ENCODE results near the gene CXCL14.

The CXCL14 gene

DNA sequence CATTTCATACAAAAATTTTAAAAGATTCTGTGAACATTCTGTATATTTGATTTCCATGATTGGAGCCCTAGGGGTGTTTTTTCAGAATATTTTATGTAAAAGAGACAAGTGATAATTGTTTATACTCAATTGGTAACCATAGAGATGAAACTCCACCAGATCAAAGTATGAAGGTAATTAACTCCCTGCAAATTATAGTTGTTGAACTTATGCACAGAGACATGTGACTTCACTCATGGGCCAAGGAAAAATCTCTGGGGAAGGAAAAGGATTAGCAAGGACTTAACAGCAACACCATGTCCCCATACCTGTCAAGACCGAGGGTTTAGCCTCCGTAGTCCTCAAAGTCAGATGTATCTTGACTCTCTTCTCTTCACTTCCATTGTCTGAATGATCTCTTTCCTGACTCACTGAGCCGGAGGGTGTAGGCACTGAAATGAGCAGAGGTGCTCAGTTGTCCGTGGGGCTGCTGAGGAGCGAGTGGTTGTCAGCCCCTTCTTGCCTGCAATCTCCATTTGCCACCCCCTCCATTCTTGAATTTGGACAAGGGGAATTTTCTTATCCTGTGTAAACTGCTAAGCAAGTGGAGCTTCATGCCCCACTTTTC lies 17.5 kb upstream of the CXCL14 start:
- no peak for DNase-seq

DNA sequence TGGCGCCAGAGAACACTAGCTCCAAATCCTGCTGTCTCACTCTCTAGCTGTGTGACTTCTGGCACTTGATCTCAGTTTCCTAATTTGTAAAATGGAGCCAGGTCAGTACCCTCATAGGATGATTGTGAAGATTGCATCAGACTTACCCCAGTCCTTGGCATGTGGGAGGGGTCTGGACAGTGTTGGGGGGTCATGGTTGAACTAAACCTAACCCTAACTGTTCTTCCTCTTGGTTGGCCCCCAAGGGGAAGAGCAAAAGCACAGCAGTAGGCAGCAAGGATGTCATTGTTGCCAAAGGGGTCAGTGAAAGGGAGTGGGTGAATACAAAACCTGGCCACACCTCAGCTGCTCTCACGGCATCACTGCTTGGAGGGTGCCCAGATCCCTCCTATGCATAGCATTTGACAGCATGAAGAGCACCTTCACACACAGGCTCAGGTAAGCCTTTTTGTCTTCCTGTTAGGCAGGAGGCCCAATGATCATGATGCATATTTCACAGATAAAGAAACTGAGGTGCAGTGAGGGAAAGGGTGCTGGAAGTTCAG lies 15.7 kb upstream of the CXCL14 start:
- no peak for DNase-seq

DNA sequence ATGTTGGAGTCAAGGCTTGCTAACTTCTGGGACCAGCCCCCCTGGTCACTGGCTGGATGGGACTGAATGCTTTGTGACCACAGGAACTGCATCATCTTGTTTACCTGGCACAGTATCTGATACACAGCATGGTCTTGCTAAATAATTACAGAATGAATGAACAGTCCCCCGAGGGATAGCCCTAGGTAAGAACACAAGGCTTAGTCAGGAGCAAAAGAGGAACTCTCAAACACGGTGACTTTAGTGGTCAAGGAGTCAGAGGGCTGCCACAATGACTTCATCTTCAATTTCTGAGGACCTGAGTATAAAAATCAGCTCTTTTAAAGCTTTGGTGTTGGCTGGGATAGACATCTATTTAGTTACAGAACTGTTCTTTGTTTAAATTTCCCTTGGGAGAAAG lies 15.1 kb upstream of the CXCL14 start:
- DNase-seq: no peak

DNA sequence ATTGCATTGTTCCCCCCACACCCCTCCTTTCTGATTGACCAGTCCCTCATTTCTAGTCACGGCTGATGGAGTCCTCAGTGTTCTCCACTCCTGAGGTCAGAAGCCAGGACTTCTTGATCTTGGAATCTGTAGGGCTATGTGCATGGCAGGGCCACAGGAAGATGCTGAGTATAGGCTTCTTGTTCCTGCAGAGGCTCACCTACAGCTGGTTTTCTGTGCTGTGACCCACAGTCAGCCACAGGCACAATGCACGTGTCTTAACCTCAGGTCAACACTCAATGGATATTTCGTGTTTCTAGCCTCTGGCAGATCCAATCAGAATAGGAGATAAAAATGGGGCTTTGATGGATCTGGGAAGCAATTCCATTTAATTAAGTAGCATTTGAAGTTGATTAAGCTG lies 14.3 kb upstream of the CXCL14 start:
- DNase-seq: no peak

DNA sequence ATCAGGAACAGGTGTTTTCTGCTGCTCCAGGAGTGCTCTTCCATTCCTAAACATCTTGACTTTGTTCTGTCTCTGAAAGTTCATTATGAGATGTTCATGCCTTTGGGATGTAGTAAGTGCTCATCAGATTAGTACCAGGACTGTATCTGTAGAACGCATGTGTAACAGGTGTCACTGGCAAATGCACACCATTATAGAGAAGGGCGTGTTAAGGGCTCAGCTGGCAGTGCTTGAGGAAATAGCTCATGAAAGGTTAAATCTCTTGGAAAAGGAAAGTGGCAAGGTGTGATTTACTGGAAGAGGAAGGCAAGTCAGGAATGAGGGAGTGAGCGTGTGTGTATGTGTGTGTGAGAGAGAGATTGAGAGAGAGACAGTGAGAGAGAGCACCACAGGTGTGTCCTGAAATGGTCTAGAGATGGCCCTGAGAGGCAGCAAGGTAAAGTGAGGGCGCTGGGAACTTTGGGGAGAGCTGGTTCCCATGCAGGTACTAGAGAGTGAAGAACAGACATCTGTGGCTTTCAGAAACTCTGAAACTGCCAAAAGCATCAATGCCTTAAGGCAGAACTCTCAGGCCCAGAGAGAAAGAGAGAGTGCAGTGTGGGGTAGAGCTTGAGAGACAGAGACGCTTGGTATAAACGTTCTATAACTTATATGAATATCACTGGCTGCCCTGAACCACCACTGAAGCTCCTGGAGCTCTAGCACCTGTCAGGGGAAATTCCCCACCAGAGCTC lies 13.7 kb upstream of the CXCL14 start:
- no peak for DNase-seq

DNA sequence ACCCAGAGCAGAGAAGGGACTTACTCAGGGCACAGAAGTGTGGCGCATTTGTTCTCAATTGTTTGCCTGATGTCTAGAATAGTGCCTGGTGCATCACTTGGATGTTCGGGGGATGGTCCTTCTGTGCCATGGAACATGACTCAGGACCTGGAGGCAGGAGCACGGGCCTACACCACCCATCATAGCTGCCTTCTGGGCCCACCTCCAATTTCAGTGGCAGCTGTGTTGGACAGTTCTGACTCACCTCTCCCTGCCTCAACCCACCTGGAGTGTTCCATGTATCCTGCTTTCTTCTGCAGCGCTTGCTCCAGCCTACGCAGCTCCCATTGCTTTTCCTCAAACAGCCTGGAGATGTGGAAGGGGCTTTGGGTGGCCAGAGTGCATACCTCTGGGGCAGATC lies 12.5 kb upstream of the CXCL14 start:
- DNase-seq: no peak

DNA sequence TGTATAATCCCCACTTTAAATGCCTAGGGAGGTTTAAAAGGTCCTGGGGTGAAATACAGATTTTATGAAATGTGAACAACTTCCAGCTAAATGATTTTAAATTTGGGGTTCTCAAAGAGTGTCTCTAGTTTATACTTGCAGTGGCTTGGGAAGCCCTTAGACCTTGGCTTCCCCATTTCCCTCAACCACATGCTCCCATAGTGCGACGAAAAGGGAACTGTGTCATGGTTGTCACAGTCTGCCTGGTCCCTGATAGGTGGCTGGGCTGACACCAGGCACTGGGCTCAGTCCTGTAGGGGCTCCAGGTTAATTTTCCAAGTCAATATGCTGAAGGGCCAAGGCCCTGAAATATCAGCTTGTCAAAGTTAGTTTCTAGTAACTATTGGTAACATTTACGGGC lies 10.4 kb upstream of the CXCL14 start:
- peak; percentile 19 to 45 for DNase-seq

DNA sequence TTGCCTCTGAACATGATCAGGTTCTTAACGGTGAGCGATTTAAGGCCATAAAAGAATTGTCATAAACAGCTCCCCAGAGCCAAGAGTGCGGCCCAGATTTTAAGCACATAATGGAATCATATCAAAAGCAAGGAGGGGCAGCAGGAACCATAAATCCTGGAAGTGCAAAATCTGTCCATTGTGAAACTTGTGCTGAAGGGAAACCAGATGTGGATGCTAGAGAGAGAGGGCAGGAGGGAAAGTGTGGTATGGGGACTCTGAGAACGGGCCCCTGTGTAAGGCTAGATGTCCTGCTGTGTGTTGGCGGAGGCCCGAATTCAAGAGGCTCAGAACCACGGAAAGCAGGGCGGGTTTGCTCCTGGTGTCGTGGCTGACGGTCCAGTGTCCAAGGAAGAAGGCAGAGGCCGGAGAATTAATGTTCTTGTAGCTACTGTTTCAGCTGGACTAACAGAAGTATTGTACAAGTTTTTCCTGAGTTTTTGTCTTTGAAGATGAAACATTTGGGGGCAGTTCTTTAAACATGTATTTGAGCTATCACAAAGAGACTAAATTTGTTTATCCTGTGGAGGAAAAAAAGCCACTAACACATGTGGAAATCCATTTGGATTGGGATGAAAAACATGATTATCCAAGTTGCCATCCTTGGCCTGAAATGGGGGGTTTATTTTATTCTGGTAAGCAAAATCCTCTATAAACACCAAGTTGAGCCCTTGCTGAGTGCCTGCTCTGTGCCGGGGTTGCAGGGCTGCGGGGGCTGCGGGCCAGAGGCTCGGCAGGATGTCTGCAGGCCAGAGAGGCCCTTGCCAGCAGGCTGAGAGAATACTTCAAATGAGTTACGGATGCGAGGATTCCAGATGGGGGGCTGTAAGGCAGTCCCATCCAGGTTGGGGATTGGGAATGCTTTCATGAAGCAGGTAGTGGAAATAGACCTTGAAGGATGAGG lies 9.2 kb upstream of the CXCL14 start:
- DNase-seq: no peak

DNA sequence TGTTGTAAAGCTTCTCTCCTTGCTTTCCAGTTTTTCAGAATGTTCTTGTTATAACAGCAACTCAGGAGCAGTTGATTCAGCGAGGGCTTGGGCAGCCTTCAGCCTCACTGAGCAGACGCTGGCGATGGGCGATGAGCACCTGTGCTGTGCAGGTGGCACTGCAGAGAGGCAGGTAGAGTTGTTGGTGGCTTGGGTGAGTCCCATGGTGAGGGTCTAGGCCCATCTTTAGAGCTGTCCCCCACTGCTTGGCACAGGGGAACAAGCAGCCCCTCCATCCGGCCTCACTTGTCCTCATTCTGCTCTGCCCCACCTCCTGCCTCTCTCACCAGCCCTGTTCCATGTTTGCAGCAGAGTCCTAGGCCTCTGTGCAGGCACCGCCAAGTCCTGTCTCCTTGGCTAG lies 6.1 kb upstream of the CXCL14 start:
- no peak for DNase-seq

DNA sequence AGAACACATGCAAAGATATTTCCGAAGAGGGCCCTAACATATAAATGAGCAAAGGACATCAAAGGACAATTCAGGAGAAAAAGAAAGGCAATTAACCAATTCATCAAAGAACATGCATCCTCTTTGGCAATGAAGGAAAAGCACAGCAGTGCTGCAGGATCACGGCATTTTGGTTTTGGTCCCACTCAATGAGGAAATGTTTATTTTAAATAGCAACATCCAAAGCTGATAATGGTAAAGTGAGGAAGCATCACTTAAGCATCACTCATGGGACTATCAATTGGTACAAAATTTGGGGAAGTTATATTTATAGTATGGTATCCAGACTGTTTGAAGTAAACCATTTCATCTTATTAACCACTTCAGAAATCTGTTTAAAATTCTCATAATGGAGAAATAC lies 5.5 kb upstream of the CXCL14 start:
- DNase-seq: no peak

DNA sequence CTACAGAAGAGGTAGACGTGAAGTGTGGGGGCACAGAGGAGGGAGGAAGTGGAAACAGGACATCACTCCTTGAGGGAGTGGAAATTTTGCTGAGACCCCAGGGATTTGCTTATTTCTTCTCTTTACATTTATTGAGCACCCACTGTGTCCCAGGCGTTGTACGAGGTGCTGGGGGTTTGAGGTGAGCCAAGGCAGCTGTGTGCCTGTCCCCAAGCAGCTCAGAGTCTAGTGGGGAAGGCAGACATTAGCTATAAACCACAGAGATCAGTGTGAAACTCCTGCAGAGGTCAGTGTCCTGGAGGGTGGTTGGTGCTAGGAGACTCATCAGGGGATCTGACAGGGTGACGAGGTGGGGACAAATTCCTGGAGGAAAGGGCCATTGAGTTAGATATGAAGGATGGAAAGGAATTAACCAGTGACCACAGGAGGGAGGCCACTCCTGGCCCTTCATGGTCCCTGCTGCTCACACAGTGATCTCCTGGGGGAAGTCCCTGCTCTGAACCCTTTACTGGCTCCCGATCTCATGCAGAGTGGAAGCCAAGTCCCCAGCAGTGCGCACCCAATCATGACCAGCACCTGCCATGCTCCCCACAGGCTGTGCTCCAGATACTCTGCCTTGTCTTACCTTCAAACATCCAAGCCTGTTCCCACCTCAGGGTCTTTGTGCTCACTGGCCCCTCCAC lies 3.4 kb upstream of the CXCL14 start:
- no peak for DNase-seq

DNA sequence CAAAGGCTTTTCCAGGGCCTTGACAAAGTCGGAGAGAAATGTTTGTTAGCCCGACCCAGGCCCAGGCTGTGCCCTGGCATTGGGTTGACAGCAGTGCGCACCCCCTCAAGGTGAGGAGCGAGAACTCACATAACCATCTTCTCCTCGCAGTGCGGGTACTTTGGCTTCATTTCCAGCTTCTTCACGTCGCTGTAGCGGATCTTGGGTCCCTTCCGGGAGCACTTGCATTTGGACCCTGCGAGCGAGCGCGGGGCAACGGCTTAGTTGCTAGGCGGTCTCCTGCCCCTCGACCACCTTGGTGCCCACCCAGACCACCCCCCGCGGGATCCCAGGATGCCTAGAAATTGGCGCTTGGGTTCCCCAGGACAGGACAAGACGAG lies 496 bp downstream of the CXCL14 start:
- no peak for DNase-seq

DNA sequence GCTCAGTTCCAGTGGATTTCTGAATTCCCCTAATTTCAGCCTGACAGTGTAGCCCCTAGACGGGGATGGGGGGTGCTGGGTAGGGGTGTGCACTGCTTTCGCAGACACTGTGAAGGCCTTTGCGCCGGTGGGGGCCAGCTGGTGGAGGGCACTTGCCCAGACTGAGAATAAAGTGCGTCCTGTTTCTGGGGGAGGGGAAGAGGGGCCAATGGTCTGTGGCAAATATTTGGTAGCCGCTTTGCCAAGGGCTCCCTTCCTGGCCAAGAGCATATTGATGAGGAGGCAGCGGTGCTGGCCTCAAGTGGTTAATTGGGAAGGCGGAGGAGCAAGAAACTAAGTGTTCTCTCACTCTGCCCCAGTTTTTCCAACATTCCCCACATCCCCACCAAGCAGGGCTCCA lies 1.4 kb downstream of the CXCL14 start:
- no peak for DNase-seq

DNA sequence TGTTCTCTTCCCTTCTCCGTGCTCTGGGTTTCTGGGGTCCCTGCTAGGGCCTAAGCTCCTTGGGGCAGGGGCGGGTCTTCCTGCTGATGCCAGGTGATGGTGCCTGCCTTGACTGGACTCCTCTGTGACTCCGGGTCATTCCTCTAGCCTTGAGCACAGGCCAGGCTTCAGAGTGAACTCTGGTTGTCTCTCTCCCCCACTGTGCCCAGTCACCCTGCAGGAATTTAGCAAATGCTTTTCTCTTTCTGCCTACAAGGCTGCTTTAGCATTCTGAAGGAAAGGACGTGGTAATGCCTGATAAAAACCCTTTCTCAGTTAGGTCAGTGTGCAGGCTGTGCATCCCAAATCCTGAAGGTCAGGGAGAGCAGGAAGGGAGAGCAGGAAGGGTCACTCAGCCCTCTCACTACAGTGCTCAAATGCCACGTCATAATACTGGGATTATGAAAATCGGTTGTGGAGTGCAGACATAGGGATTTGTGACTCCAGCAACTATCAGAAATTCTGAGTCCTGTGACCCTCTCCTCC lies 2.7 kb downstream of the CXCL14 start:
- no peak for DNase-seq

DNA sequence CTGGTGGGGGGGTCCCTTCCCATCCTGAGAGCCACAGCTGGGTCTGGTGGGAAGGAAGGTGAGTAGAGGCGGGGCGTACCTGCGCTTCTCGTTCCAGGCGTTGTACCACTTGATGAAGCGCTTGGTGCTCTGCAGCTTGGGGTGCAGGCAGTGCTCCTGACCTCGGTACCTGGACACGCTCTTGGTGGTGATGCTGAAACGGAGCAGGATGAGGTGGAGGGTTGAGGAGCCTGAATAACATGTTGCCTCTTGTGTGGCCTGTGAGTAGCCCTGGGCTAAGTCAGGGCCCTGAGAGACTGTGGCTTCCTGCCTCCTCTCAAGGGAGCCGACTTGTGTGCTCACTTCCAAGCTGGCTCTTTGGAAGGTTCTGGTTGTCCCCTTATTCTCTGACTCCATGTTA lies 4.3 kb downstream of the CXCL14 start:
- no peak for DNase-seq

DNA sequence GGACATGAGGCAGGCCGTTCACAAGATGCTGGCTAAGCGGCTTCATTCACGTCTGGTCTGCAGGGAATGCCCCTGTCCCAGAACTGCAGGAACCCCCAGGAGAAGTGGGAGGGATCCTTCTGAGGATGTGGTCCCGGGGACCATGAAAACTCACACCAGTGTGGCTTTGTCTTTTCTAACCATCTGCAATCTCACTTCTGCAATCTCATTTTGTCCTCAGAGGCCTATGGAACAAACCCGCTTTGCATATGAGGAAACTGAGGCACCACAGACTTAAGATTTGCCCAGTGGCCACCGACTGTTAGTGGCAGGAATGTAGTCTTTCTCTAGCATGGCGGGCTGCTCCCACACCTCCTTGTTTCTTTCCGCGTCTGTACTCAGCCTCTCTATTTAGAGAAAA lies 6.9 kb downstream of the CXCL14 start:
- no peak for DNase-seq

DNA sequence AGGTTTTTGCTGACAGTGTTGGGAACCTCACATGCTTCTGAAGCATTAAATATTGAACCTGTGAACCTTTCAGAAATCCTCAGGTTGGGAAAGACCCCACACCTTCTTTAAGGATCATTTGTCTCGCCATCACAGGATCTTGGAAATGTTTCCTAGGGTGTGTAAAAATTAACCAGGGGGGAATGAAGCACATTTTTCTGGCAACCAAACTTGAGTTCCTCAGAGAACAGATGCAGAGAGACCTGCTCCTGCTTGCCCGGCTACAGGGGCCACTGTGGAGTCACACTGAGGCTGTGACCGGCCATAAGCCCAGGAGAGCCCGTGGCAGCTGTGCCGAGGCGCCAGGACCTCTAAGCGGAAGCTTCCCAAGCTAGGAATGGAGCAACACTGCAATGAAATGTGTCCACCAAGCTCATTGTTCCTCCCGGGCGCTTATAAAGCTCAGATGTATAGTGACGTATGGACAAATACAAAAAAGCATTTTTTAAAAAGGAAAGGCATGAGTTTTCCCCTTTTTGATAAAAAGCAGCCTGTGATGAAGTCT lies 7.7 kb downstream of the CXCL14 start:
- DNase-seq: no peak

DNA sequence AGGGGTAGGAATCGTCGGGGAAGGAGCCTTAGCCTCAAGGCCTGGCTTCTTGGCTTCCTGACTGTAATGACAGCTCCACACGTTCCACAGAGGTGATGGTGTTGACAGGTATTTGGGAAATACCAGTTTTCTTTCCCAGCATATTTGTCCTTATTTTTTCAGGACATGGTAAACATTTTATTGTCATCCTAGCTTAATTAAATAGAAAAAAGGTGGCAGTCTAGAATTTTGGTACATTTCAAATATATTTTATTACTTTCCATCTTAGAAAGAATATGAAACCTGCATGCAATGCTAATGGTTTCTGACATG lies 8.4 kb downstream of the CXCL14 start:
- no peak for DNase-seq

DNA sequence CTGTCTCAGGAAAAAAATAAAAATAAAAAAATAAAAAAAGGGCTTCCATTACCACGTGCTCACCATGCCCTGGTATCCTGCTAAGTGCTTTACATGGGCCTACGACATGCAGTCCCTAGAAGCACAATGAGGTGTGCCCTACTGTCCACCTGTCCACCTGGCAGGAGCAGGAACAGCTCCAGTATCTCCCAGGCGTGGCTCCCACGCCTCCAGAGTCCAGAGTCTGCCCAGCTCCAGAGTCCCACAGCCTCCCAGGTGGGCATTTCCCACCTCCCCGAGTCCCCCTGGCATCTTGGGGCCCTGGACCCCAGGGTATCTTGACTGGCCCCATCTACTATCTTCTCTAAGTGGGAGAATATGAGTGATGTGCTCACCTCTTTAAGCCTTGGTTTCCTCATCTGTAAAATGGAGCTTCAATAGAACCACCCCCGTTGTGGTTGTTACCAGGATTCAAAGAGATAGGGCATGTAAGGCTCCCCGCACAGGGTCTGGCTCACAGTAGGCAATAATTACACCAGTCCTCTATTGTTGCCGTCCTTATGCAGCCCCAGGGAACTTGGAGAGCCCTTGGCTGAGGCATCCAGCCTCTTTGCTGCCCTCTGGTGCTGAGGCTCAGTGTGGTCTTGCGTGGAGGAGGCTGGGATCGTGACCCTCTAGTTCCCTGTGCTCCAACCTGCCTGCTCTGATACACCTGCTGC lies 8.9 kb downstream of the CXCL14 start:
- peak in 1 of 2 donors; percentile 40 for DNase-seq

DNA sequence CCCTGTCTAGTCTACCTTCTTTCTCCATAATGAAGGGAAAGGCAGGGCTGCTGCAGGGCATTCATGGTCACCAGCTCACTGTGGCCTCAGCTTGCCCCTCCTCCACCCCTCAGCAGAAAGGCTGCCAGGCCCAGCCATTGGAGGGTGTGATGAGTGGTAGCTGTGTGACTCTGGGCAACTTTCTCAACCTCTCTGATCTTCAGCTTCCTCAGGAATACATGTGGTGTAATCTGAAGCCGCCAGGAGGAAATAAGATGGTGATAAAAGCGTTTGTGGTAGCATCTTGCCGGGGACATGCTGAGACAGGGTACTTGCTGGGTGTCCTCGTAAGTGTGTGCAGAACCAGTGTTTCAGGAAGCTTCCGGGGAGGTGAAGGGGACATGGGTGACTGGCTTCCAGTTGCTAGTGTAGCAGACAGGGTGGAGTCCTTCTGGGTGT lies 9.8 kb downstream of the CXCL14 start:
- no peak for DNase-seq

DNA sequence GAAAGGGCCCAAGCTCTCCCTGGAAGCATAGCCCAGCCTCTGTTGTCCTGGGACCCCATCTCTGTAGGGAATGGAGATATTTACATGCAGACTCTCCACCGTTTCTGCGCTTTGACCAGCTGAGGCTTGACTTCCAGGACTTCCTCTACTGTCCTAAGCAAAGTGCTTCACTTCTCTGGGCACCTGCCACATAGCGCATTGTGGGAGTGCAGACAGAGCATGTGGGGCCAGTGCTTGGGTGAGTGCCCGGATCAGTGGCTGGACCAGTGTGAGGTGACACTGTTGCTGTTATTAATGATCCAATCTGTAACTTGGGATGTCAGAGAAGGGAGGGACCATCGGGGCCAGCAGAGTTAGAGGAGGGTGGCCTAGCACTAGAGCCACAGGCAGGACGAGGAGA lies 10.5 kb downstream of the CXCL14 start:
- DNase-seq: no peak

DNA sequence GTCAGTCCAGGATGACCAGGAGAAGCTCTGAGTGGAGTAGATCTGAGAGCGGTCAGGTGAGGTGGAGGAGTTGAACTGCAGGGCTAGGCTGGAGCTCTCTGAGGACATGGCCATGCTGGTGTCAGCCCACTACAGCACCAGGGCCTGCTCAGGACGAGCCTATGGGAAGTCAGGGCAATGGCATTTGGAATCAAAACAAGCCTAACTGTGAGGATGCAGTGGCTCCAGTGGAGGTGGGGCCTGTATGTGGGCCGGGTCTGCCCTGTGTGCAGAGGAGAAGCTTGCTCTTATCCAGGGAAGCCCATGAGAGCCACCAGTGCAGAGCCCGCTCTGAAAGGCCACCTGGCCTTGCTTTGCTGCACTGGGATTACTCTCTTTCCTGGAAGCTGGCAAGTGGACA lies 11.1 kb downstream of the CXCL14 start:
- DNase-seq: no peak
